ENCODE measurements around the gene CCDC170.
"Not testable (repeated sequence)": the region's sequence is repeated elsewhere in the genome, so short reads cannot be mapped to it uniquely, and the experiment has no call there.

Gene CCDC170

DNA sequence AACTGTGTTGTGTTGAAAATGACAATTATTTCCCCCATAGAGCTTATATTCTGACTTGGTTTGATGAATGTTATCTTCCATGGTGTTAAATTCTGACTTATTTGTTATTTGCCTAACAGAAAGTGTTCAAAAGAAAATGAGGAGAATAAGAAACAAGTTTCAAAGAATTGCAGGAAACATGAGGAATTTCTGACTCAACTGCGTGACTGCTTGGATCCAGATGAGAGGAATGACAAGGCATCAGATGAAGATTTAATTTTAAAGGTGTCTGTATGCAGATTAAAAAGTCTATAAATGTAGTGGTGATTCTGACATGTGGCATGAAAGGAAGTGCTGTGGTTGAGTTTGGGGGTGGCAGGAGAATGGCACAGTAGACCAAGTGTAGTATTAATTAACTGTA is 50.6 kb downstream of the CCDC170 start:
- DNase-seq (ENCODE audit: low spot score): peak; percentile 11

DNA sequence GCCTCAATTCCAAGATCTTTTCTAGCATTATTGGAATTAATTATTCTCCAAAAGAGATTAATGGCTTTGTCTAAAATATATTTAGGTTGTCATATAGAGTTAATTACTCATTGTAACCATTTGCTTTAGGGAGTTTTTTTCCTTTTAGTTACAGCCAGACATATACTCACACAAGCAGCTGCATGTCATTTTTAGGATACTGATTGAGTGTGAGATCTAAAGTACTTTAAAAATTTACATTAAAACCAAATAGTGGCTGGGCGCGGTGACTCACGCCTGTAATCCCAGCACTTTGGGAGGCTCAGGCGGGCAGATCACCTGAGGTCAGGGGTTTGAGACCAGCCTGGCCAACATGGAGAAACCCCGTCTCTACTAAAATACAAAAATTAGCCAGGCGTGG is 51.1 kb downstream of the CCDC170 start:
- not testable (repeated sequence) for DNase-seq (ENCODE audit: low spot score)

DNA sequence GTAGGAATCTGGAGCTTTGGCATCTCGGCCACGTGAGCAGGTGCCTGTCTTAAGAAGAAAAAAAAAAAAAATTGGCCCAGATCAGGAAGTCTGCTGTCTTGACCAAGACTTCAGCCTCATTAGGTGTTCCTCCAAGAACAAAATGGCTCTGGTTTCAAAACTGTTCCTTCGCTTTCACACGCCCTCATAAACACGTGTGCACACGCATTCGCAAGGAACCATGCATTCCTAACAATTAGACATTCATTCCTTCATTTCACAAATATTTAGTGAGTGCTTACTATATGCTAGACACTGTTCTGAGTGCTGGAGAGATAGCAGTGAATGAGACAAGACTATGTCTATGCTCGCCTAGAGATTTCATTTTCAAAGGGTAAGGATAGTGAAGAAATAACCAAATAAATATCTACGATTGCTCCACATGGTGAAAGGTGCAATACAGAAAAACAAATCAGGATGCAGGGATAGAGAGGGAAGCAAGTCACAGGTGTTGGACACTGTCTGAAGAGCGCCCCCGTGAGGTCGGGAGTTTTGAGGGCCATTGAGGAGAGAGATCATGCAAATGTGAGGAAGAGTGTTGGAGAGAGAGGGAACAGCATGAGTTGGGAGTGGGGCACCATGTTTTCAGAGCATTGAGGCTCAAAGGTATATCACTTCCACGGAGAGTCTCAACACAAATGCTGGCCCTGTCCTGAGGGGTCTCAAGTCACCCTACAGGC is 53.3 kb downstream of the CCDC170 start:
- no peak for DNase-seq (ENCODE audit: low spot score)

DNA sequence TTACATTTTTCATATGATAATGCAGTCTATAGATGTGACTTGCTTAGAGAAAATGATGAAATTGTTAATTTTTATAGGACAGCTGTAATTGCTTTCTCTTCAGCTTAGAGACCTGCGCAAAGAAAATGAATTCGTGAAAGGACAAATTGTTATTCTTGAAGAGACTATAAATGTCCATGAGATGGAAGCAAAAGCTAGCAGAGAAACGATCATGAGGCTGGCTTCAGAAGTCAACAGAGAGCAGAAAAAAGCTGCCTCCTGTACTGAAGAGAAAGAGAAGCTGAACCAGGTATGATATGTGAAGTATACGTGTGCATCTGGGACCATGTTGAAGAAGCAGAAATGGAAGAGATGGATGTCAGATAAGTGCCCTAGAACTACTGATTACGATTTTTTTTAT is 54.4 kb downstream of the CCDC170 start:
- DNase-seq (ENCODE audit: low spot score): no peak

DNA sequence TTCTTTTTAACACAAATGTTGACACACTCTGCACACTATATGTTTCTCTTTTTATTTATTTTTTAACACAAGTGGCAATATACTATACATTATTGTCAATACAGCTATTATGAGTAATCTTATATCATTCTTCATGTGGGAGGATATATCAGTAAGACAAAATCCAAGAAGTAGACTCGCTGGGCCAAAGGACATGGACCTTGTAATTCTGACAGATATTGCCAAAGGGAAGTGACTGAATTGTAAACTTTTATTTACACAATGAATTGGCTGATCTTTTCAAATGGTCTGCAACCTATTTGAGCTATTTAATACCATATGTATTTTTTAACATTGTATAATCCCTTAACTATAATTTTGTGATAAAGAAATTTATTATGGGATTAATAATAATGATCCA is 56.0 kb downstream of the CCDC170 start:
- DNase-seq (ENCODE audit: low spot score): no peak

DNA sequence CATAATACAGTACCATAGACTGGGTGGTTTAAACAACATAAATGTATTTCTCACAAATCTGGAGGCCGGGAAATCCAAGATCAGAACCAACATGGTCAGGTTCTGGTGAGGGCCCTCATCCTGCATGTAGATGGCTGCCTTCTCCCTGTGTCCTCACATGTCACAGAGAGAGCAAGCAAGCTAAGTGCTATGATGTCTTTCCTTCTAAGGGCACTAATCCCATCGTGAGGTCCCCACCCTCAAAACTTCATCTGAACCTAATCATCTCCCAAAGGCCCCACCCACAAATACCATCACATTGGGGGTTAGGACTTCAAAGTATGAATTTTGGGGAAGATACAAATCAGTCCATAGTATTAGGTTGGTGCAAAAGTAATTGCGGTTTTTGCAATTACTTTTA is 56.8 kb downstream of the CCDC170 start:
- no peak for DNase-seq (ENCODE audit: low spot score)

DNA sequence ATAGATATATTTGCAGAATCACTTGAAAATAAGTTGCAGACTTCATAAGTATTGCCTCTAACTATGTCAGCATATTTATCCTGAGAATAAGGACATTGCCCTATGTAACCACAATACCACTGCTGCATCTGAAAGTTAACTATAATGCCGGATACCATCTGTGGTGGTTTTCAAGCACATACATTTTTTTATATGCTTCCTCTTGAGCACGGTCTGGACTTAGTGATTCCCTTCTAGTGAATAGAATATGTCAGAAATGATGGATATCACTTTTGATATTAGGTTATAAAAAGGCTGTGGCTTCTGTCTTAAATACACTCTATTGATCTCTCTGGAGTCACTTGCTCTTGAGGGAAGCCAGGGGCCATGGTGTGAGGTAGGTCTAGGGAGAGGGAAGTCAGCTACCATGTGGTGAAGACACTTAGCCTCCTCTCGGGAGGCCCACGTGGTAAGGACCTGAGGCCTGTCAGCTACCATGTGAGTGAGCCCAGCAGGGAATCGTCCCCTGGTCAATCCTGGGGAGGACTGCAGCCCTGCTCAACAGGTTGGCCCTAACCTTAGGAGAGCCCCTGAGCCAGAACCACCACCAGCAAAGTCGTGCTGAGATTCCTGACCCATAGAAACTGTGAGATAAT is 57.5 kb downstream of the CCDC170 start:
- no peak for DNase-seq (ENCODE audit: low spot score)

DNA sequence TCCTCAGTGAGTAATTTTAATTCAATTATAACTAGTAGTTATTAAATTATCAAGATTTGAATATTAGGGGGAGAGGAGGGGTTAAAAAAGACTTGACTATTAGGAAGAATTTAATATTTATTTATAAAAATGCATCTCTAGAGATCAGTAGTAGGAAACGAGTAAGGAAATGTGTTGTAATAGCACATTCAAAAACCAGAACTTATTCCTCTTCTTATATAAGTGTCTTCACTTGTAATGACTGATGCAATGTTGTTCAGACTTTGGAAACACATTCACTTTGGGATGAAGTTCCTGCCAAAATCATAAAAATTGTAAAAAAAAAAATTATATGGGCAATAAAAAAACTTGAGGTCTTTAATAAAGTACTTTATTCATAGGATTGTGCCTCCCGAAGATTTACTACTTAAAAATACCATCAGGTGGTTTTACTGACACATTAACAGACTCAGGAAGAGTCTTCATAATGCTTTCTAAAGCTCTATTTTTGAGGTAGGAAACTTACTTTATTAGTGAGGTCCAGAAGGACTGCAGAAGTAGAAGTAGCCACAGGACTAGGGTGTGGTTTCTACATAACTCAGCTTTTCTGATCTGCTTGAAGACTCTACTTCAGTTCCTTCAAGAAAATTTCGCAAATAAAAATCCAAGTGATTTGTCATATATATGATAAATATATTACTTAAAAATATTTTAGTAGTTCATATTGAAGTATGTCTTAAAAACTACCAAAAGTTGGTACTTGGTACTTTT is 59.8 kb downstream of the CCDC170 start:
- DNase-seq (ENCODE audit: low spot score): no peak

DNA sequence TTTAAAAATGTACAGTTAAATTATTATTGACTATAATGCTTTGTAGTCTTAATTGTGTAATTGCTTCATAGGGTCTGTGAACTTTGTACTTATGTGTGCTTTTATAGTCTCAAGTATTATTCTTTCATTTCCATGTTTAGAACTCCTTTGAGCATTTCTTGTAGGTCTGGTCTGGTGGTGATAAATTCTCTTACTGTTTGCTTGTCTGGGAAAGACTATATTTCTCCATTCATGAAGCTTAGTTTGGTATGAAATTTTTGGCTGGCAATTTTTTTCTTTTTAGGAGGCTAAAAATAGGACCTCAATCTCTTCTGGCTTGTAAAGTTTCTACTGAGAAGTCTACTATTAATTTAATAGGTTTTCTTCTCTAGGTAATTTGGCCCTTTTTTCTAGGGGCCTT is 67.4 kb downstream of the CCDC170 start:
- no peak for DNase-seq (ENCODE audit: low spot score)

DNA sequence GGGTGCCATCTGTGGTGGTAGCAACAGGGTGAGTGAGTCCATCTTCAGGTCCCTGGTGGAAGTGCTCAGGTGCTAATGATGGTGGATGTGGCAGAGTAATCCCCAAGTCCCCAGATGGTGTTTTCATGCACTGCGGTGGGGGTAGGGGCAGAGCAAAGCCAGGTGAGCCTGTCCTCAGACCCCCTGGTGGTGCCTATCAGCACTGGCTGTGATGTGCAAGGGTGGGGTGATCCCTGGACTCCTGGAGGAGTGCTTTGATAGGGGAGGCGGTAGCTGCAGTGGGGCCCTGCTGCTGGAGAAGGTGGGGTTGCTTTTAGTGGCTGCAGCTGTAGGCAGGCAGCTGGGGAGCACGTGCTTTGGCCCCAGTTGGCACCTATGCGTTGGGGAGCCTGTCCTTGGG is 70.8 kb downstream of the CCDC170 start:
- no peak for DNase-seq (ENCODE audit: low spot score)

DNA sequence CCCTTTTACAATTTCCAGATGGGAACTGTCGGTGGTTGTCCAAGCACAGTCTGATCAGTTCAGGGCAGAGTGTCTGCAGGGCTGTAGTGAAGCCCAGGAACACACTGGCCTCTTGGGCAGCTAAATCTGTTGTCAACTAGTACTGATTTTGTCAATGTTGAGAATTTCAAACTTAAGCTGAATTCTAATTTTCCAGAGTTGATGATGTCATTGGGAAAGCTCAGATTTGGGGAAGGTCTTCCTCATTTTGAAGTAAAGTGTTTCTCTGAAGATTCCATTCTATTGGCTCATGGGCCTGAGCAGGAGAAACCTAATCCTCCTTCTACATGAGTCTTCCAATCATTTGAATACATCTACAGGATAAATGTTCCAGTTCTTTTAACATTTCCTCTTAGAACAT is 72.1 kb downstream of the CCDC170 start:
- DNase-seq (ENCODE audit: low spot score): no peak

DNA sequence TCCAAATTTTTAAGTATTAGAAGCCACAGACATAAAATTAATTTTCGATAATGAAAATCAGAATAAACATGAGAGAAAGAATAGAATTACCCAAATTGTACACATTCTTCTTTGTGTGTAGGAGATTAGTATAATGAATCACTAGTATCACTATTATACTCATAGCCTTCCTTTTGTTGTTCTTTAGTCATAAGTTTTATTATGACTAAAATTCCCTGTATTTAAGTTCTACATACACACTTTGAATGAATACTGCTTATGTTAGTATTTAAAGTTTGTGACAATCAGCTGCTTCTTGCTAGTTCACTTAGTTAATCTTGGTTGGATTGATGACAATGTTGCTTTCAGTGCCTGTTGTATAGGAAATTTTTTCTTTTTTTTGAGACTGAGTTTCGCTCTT is 72.7 kb downstream of the CCDC170 start:
- DNase-seq (ENCODE audit: low spot score): no peak

DNA sequence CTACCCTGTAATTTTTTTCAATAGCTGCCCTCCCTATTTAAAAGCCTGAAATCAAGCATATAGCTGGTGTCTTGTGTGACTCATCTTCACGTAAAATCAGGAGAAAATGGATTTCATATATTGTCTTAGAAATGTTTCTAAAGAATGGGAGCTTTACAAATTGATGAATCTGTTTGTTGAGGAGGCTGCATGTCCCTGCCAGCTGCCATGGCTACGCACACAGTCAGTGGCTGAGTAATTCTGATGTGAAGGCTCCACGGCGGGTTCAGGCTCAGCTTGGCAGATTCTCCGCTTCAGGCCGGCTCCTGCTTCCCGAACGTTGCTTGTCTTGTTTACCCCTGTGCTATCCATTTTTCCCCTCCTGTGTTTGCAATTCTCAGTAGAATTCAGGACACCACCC is 82.8 kb downstream of the CCDC170 start:
- DNase-seq (ENCODE audit: low spot score): no peak

DNA sequence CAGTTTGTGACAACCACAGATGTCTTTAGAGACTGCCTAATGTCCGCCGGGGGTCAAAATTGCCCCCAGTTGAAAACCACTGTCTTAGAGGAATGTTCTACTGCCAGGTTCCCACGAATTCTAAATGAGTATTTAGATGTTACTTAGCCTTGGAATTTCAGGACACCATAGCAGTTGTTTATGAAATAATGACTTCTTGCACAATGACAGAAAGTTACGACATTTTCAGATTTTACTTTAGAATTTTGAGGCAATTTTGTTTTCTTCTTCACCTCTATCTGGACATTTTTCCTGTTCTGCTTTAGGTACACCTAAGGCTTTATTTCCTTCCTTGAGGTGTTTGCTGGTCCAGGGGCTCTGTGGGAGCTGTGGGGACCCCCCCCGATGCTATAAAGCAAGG is 83.4 kb downstream of the CCDC170 start:
- no peak for DNase-seq (ENCODE audit: low spot score)

DNA sequence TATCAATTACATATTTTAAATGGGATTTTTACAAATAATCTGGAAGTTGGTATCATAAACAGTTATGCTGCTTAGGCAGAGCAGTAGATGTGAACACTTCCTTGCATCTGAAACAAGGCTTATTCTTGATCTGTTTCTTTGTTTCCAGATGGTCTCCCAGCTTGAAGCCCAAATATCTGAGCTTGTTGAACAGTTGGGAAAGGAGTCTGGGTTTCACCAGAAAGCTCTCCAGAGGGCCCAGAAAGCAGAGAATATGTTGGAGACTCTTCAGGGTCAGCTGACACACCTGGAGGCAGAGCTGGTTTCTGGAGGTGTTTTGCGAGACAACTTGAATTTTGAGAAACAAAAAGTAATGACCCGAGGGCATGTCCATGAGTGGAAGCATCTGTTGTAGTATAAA is 91.9 kb downstream of the CCDC170 start:
- no peak for DNase-seq (ENCODE audit: low spot score)

DNA sequence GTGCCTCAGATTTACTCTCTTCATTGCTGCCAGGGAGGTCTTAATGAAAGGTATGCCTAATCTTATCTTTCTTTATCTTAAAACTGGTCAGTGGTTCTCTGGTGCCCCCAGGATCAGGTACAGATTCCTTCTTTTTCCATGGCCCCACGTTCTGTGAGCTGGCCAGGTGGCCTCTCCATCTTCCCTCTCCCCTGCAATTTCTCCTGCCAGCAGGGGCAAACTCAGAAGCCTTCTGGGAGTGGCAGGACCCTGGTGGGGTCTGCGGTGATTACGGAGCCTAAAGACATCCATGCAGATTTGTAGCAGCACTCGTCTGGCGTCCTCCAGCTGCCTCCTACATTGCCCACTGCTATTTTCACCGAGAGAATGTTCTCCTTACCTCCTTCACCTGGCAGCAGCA is 95.8 kb downstream of the CCDC170 start:
- DNase-seq (ENCODE audit: low spot score): no peak

DNA sequence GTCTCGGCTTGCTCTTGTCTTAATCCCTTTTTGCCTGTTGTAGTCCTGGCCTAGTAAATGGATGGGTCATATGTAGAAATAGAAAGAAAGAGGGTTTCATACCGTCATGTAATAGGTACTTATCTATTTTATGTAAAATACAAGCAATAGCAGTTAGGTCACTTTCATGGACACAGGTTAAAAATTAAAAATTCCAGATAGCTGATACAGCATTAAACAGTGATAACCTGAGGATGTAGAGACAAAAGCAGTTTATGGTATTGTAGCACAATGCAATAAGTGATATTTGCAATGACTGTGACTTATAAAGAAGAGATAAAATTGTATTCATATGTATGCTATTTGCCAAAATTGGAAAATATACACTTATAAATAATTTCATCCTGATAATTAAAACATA is 96.9 kb downstream of the CCDC170 start:
- DNase-seq (ENCODE audit: low spot score): no peak

DNA sequence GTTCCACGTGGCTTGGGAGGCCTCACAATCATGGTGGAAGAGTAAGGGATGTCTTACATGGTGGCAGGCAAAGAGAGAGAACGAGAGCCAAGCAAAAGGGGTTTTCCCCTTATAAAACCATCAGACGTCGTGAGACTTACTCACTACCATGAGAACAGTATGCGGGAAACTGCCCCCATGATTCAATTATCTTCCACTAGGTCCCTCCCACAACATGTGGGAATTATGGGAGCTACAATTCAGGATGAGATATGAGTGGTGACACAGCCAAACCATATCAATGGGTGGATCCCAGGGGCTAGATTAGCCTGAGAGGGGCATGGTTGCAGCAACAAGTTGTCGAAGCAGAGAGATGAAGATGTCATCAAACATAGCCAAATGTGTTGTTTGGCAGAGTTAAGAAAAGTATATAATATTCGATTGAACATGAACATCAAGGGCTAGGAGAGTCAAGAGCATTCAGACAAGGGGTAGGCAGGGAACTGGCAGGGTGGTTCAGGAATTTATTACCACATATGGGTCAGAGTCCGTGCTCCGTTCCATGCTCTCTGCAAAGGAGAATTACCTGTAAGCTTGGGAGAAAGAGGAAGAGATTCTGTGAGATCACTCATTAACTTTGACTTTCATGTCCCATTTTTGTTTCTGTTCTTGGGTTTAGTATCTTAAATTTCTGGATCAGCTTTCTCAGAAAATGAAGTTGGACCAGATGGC is 98.8 kb downstream of the CCDC170 start:
- no peak for DNase-seq (ENCODE audit: low spot score)

DNA sequence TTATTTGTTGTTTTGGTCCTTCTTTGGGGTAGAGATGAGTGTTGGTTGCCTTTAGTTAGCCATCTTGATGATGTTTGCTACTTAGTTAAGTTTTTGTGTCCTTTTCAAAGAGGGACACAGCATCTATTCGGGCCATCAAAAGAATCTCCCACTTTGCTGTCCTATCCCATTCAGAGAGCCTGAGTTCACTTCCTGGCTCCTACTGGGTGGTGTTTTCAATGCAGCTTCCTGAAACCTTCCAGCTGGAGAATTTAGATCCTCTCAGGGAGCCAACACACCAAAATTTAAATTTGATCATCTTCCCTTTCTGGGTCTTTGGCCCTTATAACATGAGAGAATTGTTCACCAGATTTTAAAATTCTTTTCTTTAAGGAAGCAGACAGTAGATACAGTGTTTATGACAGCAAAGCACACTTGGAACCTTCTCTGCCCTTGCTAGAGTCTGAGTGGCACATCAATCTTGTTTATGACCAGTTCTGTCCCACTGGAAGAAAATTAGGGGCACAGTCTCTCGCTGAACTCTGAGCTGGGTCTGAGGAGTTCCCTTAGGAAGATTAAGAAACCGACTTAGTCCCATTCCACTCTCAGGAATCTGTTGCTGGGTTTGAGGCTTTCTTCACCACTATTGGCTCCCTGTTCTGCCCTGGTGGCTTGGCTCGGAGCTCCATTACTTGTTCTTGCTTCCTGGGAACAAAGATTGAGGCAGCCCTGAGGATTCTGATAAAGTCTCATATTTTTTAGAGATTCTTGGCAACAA is 115.5 kb downstream of the CCDC170 start:
- DNase-seq (ENCODE audit: low spot score): no peak

DNA sequence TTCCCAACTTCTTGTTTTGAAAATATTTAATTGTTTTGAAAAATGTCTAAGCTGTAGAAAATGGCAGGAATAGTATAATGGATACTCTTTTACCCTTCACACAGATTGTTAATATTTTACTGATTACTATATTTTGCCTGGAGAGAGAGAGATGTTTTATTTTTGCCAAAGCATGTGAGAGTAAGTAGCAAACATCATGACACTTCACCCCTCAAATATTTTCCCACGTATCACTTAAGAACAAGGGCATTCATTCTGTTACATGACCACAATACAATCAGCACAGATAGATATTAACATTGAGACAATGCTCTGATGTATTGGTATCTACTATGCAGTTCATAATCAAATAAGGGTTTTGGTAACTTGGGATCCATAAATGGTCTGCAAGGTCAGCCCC is 116.5 kb downstream of the CCDC170 start:
- DNase-seq (ENCODE audit: low spot score): no peak

DNA sequence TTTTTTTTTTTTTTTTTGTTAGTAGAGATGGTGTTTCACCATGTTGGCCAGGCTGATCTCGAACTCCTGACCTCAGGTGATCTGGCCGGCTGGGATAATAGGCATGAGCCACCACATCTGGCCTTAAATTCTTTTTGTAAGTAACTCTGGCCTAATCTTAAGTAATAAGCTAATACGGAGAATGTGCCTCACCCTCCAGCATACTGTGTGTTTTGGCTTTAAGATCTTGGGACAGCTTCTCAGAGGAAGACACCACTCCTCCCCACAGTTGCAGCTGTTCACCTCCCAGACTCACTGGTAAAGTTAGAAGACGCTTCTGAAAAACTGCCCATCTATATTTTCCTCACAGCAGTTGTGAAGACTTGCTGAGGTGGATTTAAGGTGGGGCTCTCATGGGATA is 120.8 kb downstream of the CCDC170 start:
- no peak for DNase-seq (ENCODE audit: low spot score)

DNA sequence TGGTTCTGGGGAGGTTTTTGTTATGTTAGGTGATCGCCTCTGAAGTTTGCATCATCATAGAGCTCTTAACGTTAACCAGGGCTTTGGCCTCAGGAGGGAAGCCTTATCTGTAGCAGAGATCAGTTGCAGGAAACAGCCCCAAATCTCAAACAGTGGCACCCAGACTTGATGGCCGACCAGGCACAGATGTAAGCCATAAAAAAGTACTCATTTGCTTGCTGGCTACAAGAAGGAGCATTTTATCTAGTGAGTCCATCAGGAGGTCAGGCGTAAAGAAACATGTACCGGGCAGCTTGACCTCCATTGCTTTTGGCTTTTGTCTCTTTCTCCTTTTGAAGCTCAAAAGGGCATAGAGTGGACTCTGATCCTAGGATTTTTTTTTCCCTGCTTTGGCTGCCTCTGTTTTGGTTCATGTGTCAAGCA is 122.3 kb downstream of the CCDC170 start:
- DNase-seq (ENCODE audit: low spot score): no peak

All from kidney capillary endothelial cell (primary cell).